H1 (cell line): ENCODE measurements around the gene COL19A1. TPM values are rescaled to one million over a fixed set of nuclear protein-coding genes. Genes with fewer than 3 reads are reported as not detected.

Experiments used
- CTCF ChIA-PET: fragments of 300-600 bp; sonication (Branson Sonifier 250); formaldehyde crosslinking; loops from one replicate; lab custom pipeline; 2021; ENCODE audit not compliant: partially characterized antibody; lab: Charles Lee
- POLR2A ChIA-PET: fragments of 300-600 bp; sonication (Branson Sonifier 250); formaldehyde crosslinking; loops from one replicate; lab custom pipeline; 2021; ENCODE audit warnings: inconsistent platforms; ENCODE audit not compliant: partially characterized antibody; lab: Charles Lee
- DNase-seq, 2 experiments: peaks; one replicate each; pipeline versions ENCODE4 v3.0.0 to v3.0.0-alpha.2; 2010 to 2022; ENCODE audit warnings: low spot score in 2 of 2, low read depth in 1 of 2, mixed read lengths in 1 of 2
- FAIRE-seq: peaks from 2 replicates; lab custom pipeline; 2011; peaks lifted over from hg19 to GRCh38; lab: Jason Lieb, UNC
- H2AFZ ChIP-seq: 2 replicates; pipeline ENCODE4 v1.8.1; 2012; ENCODE audit warnings: low read length, inconsistent platforms
- H2AK5ac ChIP-seq: 2 replicates; pipeline ENCODE4 v1.6.1; 2013; ENCODE audit warnings: low read depth, low read length
- H2BK120ac ChIP-seq: replicated peaks from 2 replicates; pipeline ENCODE3; 2013; ENCODE audit warnings: low read depth, low read length, inconsistent platforms
- H2BK12ac ChIP-seq: 2 replicates; pipeline ENCODE4 v1.6.1; 2013; ENCODE audit warnings: low read depth, low read length
- H2BK15ac ChIP-seq: 2 replicates; pipeline ENCODE4 v1.6.1; 2013; ENCODE audit warnings: low read length
- H2BK20ac ChIP-seq: 2 replicates; pipeline ENCODE4 v1.6.1; 2013; ENCODE audit warnings: low read length
- H2BK5ac ChIP-seq: 2 replicates; pipeline ENCODE4 v1.6.1; 2013; ENCODE audit warnings: low read depth, low read length
- H3K14ac ChIP-seq: 2 replicates; pipeline ENCODE4 v1.6.1; 2013; ENCODE audit warnings: inconsistent platforms; ENCODE audit not compliant: insufficient read length
- H3K18ac ChIP-seq: 2 replicates; pipeline ENCODE4 v1.6.1; 2013; ENCODE audit warnings: low read length; ENCODE audit errors: extremely low read depth
- H3K23ac ChIP-seq: 2 replicates; pipeline ENCODE4 v1.6.1; 2013; ENCODE audit warnings: inconsistent platforms; ENCODE audit not compliant: insufficient read length
- H3K23me2 ChIP-seq: 2 replicates; pipeline ENCODE4 v1.6.1; 2013; ENCODE audit warnings: low read depth, low read length
- H3K27ac ChIP-seq: 2 replicates; pipeline ENCODE4 v1.6.1; 2011; ENCODE audit warnings: low read depth, low read length, inconsistent platforms
- H3K27me3 ChIP-seq, 4 experiments: replicated peaks in 1 of 4; 1 replicate in 1 of 4; 2 replicates in 3 of 4; pipeline versions ENCODE4 v1.6.1 to v1.8.1; 2011 to 2013; ENCODE audit warnings: low read length in 3 of 4, mild to moderate bottlenecking in 3 of 4, inconsistent platforms in 2 of 4, mixed read lengths in 2 of 4, moderate library complexity in 1 of 4; ENCODE audit not compliant: control insufficient read depth in 3 of 4, insufficient read depth in 3 of 4; ENCODE audit errors: extremely low read depth in 1 of 4
- H3K36me3 ChIP-seq, 4 experiments: 2 replicates each; pipeline versions ENCODE4 v1.6.1 to v1.8.1; 2011 to 2013; ENCODE audit warnings: mild to moderate bottlenecking in 4 of 4, low read length in 3 of 4, moderate library complexity in 2 of 4, control low read depth in 1 of 4, inconsistent platforms in 1 of 4; ENCODE audit not compliant: insufficient read depth in 4 of 4, control insufficient read depth in 2 of 4
- H3K4ac ChIP-seq: replicated peaks from 2 replicates; pipeline ENCODE3; 2013; ENCODE audit warnings: low read length, low read depth, mixed read lengths, inconsistent platforms; ENCODE audit not compliant: insufficient read length
- H3K4me1 ChIP-seq, 4 experiments: replicated peaks in 1 of 4; 1 replicate in 1 of 4; 2 replicates in 3 of 4; pipeline versions ENCODE4 v1.6.1 to v1.8.1; 2011 to 2013; ENCODE audit warnings: low read length in 3 of 4, inconsistent platforms in 2 of 4, mixed read lengths in 1 of 4; ENCODE audit not compliant: insufficient read depth in 4 of 4, control insufficient read depth in 3 of 4
- H3K4me2 ChIP-seq, 2 experiments: 2 replicates each; pipeline versions ENCODE4 v1.6.1 to v1.8.1; 2011 to 2013; ENCODE audit warnings: low read depth in 2 of 2, low read length in 2 of 2, control low read depth in 1 of 2, inconsistent platforms in 1 of 2, mild to moderate bottlenecking in 1 of 2; ENCODE audit not compliant: insufficient read depth in 1 of 2
- H3K4me3 ChIP-seq, 4 experiments: fragments of 200-600, 300-600 bp in 1 of 4; sonication (generic), shearing (Covaris generic), sonication (Bioruptor Twin) in 1 of 4; 2 replicates each; pipeline versions ENCODE4 v1.5.1 to v1.8.1; 2011 to 2016; ENCODE audit warnings: low read length in 4 of 4, low read depth in 3 of 4, control low read depth in 2 of 4, inconsistent platforms in 2 of 4, mild to moderate bottlenecking in 2 of 4, mixed read lengths in 1 of 4, moderate library complexity in 1 of 4; ENCODE audit not compliant: insufficient read depth in 2 of 4; ENCODE audit errors: extremely low read depth in 1 of 4
- H3K56ac ChIP-seq: replicated peaks from 2 replicates; pipeline ENCODE3; 2013; ENCODE audit warnings: low read depth, mild to moderate bottlenecking, mixed read lengths, low read length, inconsistent platforms; ENCODE audit not compliant: insufficient read length
- H3K79me1 ChIP-seq: 2 replicates; pipeline ENCODE4 v1.6.1; 2013; ENCODE audit warnings: low read depth, low read length, control low read depth
- H3K79me2 ChIP-seq, 2 experiments: 2 replicates each; pipeline versions ENCODE4 v1.6.1 to v1.8.1; 2012 to 2013; ENCODE audit warnings: low read length in 2 of 2, mild to moderate bottlenecking in 2 of 2, inconsistent platforms in 1 of 2; ENCODE audit not compliant: insufficient read depth in 2 of 2, control insufficient read depth in 1 of 2
- H3K9ac ChIP-seq, 4 experiments: replicated peaks in 1 of 4; 1 replicate in 1 of 4; 2 replicates in 3 of 4; pipeline versions ENCODE4 v1.6.1 to v1.8.1; 2011 to 2013; ENCODE audit warnings: low read depth in 3 of 4, low read length in 3 of 4, control low read depth in 2 of 4, mild to moderate bottlenecking in 2 of 4, moderate library complexity in 2 of 4, inconsistent platforms in 1 of 4; ENCODE audit errors: extremely low read depth in 1 of 4
- H3K9me3 ChIP-seq, 2 experiments: 2 replicates each; pipeline versions ENCODE4 v1.6.1 to v1.8.1; 2012 to 2013; ENCODE audit warnings: mild to moderate bottlenecking in 2 of 2, moderate library complexity in 2 of 2, control low read depth in 1 of 2, inconsistent platforms in 1 of 2, low read depth in 1 of 2, low read length in 1 of 2, mixed read lengths in 1 of 2; ENCODE audit not compliant: insufficient read depth in 2 of 2
- H4K20me1 ChIP-seq, 2 experiments: replicated peaks in 1 of 2; 2 replicates each; pipeline versions ENCODE3 to v1.8.1; 2011 to 2013; ENCODE audit warnings: inconsistent platforms in 2 of 2, low read length in 2 of 2, mild to moderate bottlenecking in 1 of 2; ENCODE audit not compliant: insufficient read depth in 2 of 2, control insufficient read depth in 1 of 2
- H4K5ac ChIP-seq: 2 replicates; pipeline ENCODE4 v1.6.1; 2013; ENCODE audit warnings: low read length, low read depth, mixed read lengths, inconsistent platforms; ENCODE audit not compliant: insufficient read length
- H4K8ac ChIP-seq: 2 replicates; pipeline ENCODE4 v1.8.0; 2013; ENCODE audit warnings: mild to moderate bottlenecking, moderate library complexity, low read length, inconsistent platforms; ENCODE audit not compliant: insufficient read depth; ENCODE audit errors: extremely low read depth
- H4K91ac ChIP-seq: replicated peaks from 2 replicates; pipeline ENCODE3; 2013; ENCODE audit warnings: low read length, mixed read lengths, inconsistent platforms; ENCODE audit not compliant: insufficient read length
- CBX8 ChIP-seq: fragments of 300-800, 300-1000 bp; sonication (generic); IDR thresholded peaks from 2 replicates; pipeline ENCODE4 v1.7.1; 2016; ENCODE audit warnings: low read depth, low read length, borderline replicate concordance
- TBP ChIP-seq: IDR thresholded peaks from 2 replicates; pipeline ENCODE4 v1.6.1; 2011; ENCODE audit warnings: low read depth, low read length, improper control_type of control experiment
- WGBS, 2 experiments: shearing (Covaris generic) in 1 of 2; methylation state at CpG; one replicate each; pipeline versions ENCODE4 v1.1.6 to v1.1.7; 2013 to 2015; ENCODE audit warnings: low lambda C conversion rate in 2 of 2, mixed read lengths in 2 of 2, inconsistent platforms in 1 of 2, low coverage in 1 of 2, missing lambda C conversion rate in 1 of 2; ENCODE audit not compliant: insufficient replicate concordance in 2 of 2, insufficient coverage in 1 of 2, insufficient read length in 1 of 2; ENCODE audit errors: extremely low coverage in 1 of 2, missing lambda C conversion rate in 1 of 2; 5-methylcytosine and 5-hydroxymethylcytosine counted together
- polyA plus RNA-seq, 7 experiments: library from polyadenylated mRNA; depleted of rRNA in 3 of 7; stranded (reverse) in 5 of 7; unstranded in 2 of 7; fragments of >200 nt in 5 of 7; fragments of 200-250 nt in 2 of 7; gene quantifications; 1 replicate in 5 of 7; 2 replicates in 1 of 7; 4 replicates in 1 of 7; pipeline versions ENCODE4 v1.2.1 to v1.2.3, GENCODE V29; 2011 to 2013; ENCODE audit warnings: missing spikeins in 2 of 7, mixed read lengths in 2 of 7
- total RNA-seq: library from RNA; stranded (reverse); fragmentation: NEBNext Ultra II Directional; extraction: Animal tissue kit (Norgen Biotek cat#: 25700); gene quantifications from 2 replicates; pipeline ENCODE4 v1.2.1, GENCODE V29; 2021

Gene COL19A1
- total and polyA plus RNA-seq, 2 of the 8 experiments (the other 6 are each of a cell fraction or from before 2014, with no cell fraction given): not detected

GRCh38 chr6:69847492-69847788 is 18.9 kb upstream of the COL19A1 start:
- H3K79me2 ChIP-seq: no peaks in the 10 kb centered on the region
- no peak overlapping the region for H3K4me2 ChIP-seq
- H4K8ac ChIP-seq: no peak overlapping the region
- no peak overlapping the region for H2AFZ ChIP-seq
- no peak overlapping the region for H3K23ac ChIP-seq
- no peaks in the 10 kb centered on the region for H3K9me3 ChIP-seq
- H3K4me3 ChIP-seq: no peak overlapping the region
- H2BK5ac ChIP-seq: no peak overlapping the region
- no peak overlapping the region for H4K91ac ChIP-seq
- CTCF ChIA-PET: interaction anchor here (1.1 to 2.5 kb wide), 2 partner anchors 12 to 260 kb away, joined by 3 to 9 read pairs; no protein-coding TSS in a partner anchor
- POLR2A ChIA-PET: interaction anchor here (0.8 kb wide), 1 partner anchor 329 kb away, joined by 3 read pairs; no protein-coding TSS in a partner anchor
- H3K18ac ChIP-seq: no peak overlapping the region
- H2AK5ac ChIP-seq: no peak overlapping the region
- no peaks in the 10 kb centered on the region for H4K20me1 ChIP-seq
- 85% methylated on average over 1 of the region's 1 CpG; no CpG with 5 or more reads in 1 of the 2 experiments for WGBS, 2 experiments
- no peak overlapping the region for H3K4ac ChIP-seq
- H3K27me3 ChIP-seq: no peaks in the 10 kb centered on the region
- H2BK20ac ChIP-seq: no peak overlapping the region
- no peak overlapping the region for H3K9ac ChIP-seq
- no peak overlapping the region for H2BK12ac ChIP-seq
- H3K27ac ChIP-seq: no peak overlapping the region
- H3K4me1 ChIP-seq: no peaks in the 10 kb centered on the region
- H2BK120ac ChIP-seq: no peak overlapping the region
- H3K23me2 ChIP-seq: no peaks in the 10 kb centered on the region
- no peak for DNase-seq
- no peak for TF ChIP-seq TBP
- no peak for TF ChIP-seq CBX8
- TF ChIP-seq, all 59 proteins: peak for 0
- no peak for FAIRE-seq
- H3K36me3 ChIP-seq: no peaks in the 10 kb centered on the region
- no peak overlapping the region for H3K56ac ChIP-seq
- H4K5ac ChIP-seq: no peak overlapping the region
- no peak overlapping the region for H3K14ac ChIP-seq
- no peak overlapping the region for H2BK15ac ChIP-seq
- no peaks in the 10 kb centered on the region for H3K79me1 ChIP-seq
